NCI-H748 (cell line): ENCODE data around the gene FDXR.

Experiments used
- DNase-seq: peaks from one replicate; lab custom pipeline; 2025; ENCODE audit not compliant: unreplicated experiment; lab: John Stamatoyannopoulos, UW

FDXR gene

GRCh38 chr17:74898376-74898946, 25.7 kb upstream of the FDXR start:
- no peak for DNase-seq

DNA sequence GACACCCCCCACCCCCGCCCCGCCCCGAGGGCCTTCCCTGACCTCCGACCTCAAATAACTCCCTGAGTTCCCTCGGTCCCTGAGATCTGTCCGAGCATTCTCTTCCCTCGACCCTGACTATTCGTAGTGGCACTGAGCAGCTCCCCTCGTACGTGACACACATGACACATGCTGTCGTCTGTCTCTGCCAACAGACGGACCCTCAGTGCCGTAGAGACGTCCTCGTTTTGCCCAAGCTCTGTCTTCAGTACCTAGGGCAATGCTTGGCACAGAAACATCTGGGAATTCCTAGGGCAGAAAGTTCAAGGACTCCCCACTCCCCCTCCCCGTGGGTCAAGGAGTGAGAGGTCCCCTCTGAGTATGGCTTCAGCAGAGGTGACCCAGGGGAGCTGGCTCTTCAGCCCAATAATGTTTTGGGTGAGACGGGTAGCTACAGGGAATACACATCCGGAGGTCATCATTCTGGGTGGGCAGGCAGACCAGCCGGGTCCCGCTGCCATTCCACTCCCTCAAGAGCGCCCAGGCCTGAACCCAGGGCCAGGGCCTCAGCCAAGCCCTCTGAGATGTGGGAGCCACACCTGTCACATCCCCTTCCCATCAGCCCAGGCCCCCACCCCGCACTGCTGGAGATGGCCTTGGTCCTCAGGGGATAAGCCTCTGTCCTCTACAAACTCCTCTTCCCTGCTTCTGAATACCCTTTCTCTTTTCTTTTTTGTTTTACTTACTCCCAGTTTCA, 21.3 kb upstream of the FDXR start:
- no peak for DNase-seq

DNA sequence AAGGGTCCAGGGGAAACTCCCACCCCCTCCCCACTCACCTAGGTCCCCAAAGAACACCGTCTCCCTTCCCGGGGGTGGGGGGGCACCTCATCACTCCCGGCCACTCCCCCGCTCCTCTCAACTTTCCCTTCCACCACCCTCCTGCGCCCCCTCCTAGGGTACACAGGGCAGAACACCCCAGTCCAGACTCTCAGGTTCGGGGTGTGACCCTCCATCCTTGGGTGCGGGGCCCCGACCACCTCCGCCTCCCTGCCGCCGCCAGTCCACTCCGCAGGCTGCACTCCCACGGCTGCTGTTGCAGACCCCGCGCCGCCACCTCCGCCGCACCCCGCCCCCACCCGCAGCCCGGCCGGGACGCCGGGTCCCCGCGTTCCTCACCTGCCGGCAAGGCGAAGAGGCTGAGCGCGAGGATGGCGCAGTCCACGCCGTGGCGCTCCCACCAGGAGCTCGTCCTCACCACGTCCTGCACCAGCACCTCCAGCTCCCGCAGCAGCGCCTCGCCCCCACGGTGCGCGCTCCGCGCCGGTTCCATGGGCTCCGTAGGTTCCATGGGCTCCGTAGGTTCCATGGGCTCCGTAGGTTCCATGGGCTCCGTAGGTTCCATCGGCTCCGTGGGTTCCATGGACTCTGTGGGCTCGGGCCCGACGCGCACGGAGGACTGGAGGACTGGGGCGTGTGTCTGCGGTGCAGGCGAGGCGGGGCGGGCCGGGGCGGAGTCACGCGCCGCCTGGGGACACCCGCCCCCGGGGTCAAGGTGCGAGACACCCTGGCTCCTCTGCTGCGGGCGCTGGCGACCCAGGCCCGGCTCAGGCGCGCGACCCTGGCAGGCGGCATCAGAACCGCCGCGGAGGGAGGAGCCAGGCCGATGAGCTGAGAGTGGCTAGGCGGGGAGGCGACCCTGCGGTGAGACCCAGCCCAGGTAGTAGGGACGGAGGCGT, 20.4 kb upstream of the FDXR start, which contains the start of gene FADS6:
TSS of gene FADS6 (minus strand) at position 660 of the 938 bp plus-strand sequence. CDS start at position 622, 38 bp downstream.
- DNase-seq: peak; percentile 24

DNA sequence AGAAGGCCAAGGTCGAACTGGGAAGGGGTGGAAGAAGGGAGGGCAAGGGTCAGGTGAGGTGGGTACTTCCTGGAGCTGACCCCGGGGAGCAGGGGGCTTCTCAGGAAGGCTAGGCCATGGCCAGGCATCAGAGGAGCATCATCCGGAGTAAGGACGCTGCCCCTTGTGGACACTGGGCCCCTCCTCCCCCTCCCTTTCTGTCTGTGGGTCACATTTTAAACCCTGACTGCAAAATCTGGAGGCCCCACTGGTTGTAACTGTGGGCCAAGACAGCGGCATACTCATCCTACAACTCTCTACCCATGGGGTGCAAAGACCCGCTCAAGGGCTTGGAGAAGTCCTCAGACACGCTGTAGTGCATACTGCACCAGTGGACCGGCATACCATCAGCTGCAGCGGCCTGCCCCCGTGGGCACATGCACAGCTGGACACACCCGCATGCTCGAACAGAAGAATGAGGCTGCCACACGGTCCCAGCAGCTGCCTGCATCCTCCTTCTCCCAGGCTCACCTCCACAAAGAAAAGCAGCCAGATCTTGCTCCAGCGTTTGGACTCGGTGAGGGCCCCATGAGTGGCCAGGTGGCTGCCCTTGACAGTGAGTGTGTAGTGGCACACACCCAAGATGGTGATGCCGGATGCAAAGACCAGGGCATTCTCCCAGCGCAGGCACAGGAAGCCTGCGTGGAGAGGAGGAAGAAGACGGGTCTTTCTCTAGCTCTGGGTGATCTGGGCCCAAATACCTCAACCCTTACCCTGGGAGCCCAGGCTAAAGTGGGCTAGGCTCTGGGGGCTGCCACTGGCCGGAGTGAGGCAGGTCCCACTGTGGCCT, 19.4 kb upstream of the FDXR start:
- DNase-seq: no peak

- DNase-seq: no peak
Measured at GRCh38 chr17:74890554-74890953, 17.8 kb upstream of the FDXR start.

- DNase-seq: no peak
Measured at GRCh38 chr17:74888469-74888868, 15.7 kb upstream of the FDXR start.

- no peak for DNase-seq
Measured at GRCh38 chr17:74883241-74883745, 10.5 kb upstream of the FDXR start.

- no peak for DNase-seq
Measured at GRCh38 chr17:74882517-74883240, 9.9 kb upstream of the FDXR start.

- DNase-seq: no peak
Measured at GRCh38 chr17:74881073-74881472, 8.3 kb upstream of the FDXR start.

GRCh38 chr17:74879308-74879707, 6.5 kb upstream of the FDXR start:
- no peak for DNase-seq

GRCh38 chr17:74878658-74879057, 5.9 kb upstream of the FDXR start:
- DNase-seq: no peak

DNA sequence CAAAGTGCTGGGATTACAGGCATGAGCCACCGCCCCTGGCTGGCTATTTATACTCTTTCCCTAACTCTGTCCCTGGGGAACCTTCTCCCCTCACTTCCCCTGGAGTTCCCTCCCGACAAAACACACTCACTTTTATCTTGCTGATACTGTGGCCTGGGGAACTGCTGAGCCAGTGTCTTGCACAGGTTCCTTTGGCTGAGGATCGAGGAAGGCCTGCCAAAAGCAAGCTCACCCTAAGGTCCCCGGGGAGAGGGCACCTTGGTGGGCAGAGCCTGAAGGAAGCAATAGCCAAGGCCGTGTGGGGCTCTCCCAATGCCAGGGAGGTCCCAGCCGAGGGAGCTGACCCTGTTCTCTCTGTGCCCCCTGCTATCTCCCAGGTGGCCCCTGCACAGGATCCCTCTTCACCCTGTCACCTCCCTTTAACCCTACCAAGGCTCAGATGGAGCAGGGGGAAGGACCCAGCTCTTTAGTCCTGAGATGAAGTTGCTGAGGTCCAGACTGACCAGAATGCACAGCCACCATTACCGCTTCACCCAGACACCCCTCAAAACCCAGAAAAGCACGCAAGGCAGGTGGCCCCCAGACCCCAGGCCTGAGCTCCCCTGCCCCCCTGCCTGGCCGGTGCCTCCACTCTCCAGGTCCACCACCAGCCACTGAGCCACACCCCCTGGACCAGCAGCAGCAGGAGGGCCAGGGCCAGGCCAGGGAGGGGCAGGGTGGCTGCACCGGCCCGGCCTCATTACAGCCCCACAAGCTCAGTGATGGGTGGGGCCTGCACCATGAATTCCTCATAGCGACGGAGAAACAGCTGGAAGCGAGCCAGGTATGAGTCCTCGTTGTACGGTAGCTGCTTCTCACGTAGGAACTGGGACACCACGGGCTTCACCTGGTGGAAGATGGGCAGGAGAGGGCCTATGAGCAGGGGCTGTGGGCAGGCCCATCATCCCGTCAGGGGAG, 5.1 kb upstream of the FDXR start:
- DNase-seq: peak; percentile 52

GRCh38 chr17:74875977-74876593, 3.3 kb upstream of the FDXR start:
- no peak for DNase-seq

- no peak for DNase-seq
Measured at GRCh38 chr17:74875155-74875976, 2.6 kb upstream of the FDXR start.

DNA sequence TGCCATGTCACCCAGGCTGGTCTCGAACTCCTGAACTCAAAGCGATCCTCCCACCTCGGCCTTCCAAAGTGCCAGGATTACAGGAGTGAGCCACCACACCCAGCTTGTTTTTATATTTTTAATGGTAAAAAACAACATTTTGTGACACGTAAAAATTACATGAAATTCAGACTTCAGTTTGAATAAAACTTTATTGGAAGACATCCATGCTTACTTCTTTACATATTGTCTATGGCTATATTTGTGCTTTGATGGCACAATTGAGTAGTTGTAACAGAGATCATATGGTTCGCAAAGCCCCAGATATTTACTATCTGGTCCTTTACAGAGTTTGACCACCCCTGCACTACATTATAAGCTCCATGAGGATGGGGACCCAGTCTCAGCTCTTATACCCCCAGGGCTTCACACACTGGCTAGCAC, 1.8 kb upstream of the FDXR start:
- DNase-seq: no peak

DNA sequence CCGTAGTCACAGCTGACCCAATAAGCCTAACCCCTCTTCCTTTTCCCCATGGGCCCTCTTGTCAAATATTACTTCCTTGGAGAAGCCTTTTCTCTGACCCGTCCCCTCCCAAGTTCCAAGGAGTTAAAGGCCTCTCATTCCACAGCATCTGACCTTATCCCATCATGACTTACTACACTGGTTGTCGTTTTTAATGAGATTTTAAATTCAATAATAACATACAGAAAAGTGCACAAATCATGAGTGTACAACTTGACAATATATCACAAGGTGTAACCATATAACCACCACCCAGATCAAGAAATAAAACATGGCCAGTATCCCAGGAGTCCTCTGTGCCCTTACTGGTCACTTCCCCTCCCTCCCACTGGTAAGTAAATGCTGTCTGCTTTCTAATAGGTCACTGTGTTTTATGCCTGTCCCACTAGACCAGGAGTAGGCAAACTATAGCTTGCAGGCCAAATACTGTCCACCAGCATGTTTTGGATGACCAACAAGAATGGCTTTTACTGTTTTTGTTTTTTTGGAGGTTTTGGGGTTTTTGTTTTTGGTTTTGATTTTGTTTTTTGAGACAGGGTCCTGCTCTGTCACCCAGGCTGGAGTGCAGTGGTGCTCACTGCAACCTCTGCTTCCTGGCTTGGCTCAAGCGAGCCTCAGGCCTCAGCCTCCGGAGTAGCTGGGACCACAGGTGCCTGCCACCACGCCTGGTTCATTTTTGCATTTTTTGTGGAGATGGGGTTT, 1.2 kb upstream of the FDXR start:
- peak; percentile 10 for DNase-seq
